HG03064 (cell line): Measurements from ENCODE around the gene SLC1A1.
"Not testable (repeated sequence)": the region's sequence is repeated elsewhere in the genome, so short reads cannot be mapped to it uniquely, and the experiment has no call there.

Experiments
- ATAC-seq: cut with Tn5 transposase; IDR thresholded peaks from one replicate; pipeline ENCODE4 v1.9.1; 2021; ENCODE audit warnings: low read depth; ENCODE audit not compliant: unreplicated experiment

Gene SLC1A1

GRCh38 chr9:4503103-4503502, 12.8 kb downstream of the SLC1A1 start:
- no peak for ATAC-seq

- ATAC-seq: no peak
Measured at GRCh38 chr9:4504250-4504649, 14.0 kb downstream of the SLC1A1 start.

- no peak for ATAC-seq
Measured at GRCh38 chr9:4506490-4506889, 16.2 kb downstream of the SLC1A1 start.

GRCh38 chr9:4507306-4508130, 17.2 kb downstream of the SLC1A1 start:
- no peak for ATAC-seq

- ATAC-seq: no peak
Measured at GRCh38 chr9:4508246-4508906, 18.1 kb downstream of the SLC1A1 start.

- no peak for ATAC-seq
Measured at GRCh38 chr9:4508907-4509589, 18.8 kb downstream of the SLC1A1 start.

- no peak for ATAC-seq
Measured at GRCh38 chr9:4509590-4509984, 19.3 kb downstream of the SLC1A1 start.

- no peak for ATAC-seq
Measured at GRCh38 chr9:4510546-4511322, 20.5 kb downstream of the SLC1A1 start.

- no peak for ATAC-seq
Measured at GRCh38 chr9:4514252-4515128, 24.2 kb downstream of the SLC1A1 start.

- ATAC-seq: no peak
Measured at GRCh38 chr9:4515958-4516375, 25.7 kb downstream of the SLC1A1 start.

GRCh38 chr9:4517274-4517673, 27.0 kb downstream of the SLC1A1 start:
- no peak for ATAC-seq

GRCh38 chr9:4519604-4520003, 29.3 kb downstream of the SLC1A1 start:
- no peak for ATAC-seq

GRCh38 chr9:4520055-4520454, 29.8 kb downstream of the SLC1A1 start:
- ATAC-seq: no peak

- no peak for ATAC-seq
Measured at GRCh38 chr9:4530375-4530774, 40.1 kb downstream of the SLC1A1 start.

- not testable (repeated sequence) for ATAC-seq
Measured at GRCh38 chr9:4530831-4531230, 40.6 kb downstream of the SLC1A1 start.

- ATAC-seq: not testable (repeated sequence)
Measured at GRCh38 chr9:4531355-4531754, 41.1 kb downstream of the SLC1A1 start.

- not testable (repeated sequence) for ATAC-seq
Measured at GRCh38 chr9:4533881-4534280, 43.6 kb downstream of the SLC1A1 start.

GRCh38 chr9:4536196-4536595, 45.9 kb downstream of the SLC1A1 start:
- not testable (repeated sequence) for ATAC-seq

- no peak for ATAC-seq
Measured at GRCh38 chr9:4537581-4537980, 47.3 kb downstream of the SLC1A1 start.

GRCh38 chr9:4538107-4538506, 47.8 kb downstream of the SLC1A1 start:
- no peak for ATAC-seq
